GM23248 (cell line): ENCODE measurements around the gene SINHCAF.
"Not testable (repeated sequence)": the region's sequence is repeated elsewhere in the genome, so short reads cannot be mapped to it uniquely, and the experiment has no call there.

Experiments
- EZH2 ChIP-seq: fragments of 200-600 bp; sonication (generic); IDR thresholded peaks from 2 replicates; pipeline ENCODE4 v1.6.1; 2018; ENCODE audit warnings: antibody characterized with exemption, mild to moderate bottlenecking; ENCODE audit not compliant: insufficient read depth, poor library complexity, severe bottlenecking
- EZH2phosphoT487 ChIP-seq: fragments of 200-600 bp; sonication (generic); IDR thresholded peaks from 2 replicates; pipeline ENCODE4 v1.6.1; 2018; ENCODE audit warnings: antibody characterized with exemption, moderate library complexity, mild to moderate bottlenecking, low read depth; ENCODE audit not compliant: insufficient read depth

DNA sequence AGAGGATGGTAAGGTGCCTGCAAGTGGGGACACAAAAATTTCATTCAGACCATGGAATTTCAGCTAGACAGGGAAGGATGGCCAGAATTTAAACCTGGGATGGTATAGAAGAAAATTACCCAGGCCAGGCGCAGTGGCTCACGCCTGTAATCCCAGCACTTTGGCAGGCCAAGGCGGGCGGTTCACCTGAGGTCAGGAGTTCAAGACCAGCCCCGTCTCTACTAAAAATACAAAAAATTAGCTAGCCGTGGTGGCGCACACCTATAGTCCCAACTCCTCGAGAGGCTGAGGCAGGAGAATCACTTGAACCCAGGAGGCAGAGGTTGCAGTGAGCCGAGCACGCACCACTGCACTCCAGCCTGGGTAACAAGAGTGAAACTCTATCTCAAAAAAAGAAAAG, 87.6 kb downstream of the SINHCAF start:
- TF ChIP-seq EZH2, EZH2phosphoT487: not testable (repeated sequence)
